ENCODE results near the gene LRIG3. TPM values are rescaled to one million over a fixed set of nuclear protein-coding genes. Genes with fewer than 3 reads are reported as not detected.

The LRIG3 gene
- total RNA-seq, 2 donors from 2014 or later: 25.2 to 31.7 TPM

GRCh38 chr12:58883576-58884334, 36.5 kb downstream of the LRIG3 start:
- intact Hi-C loops (cut with DNase I): no loop called here

GRCh38 chr12:58882826-58883225, 37.5 kb downstream of the LRIG3 start:
- no peaks in the 10 kb centered on the region for H3K9me3 ChIP-seq
- H3K27me3 ChIP-seq (replicated peaks; ENCODE audit: insufficient read depth): no peaks in the 10 kb centered on the region
- no peaks in the 10 kb centered on the region for H3K4me1 ChIP-seq (replicated peaks)
- H3K4me3 ChIP-seq: no peak overlapping the region
- no peak overlapping the region for H3K27ac ChIP-seq
- intact Hi-C loops (cut with DNase I): no loop called here
- H3K36me3 ChIP-seq: peaks cover 0 to 4% of the 10 kb centered on the region in 2 donors
- no peak for DNase-seq (ENCODE audit: low spot score)
- TF ChIP-seq POLR2AphosphoS5 (IDR thresholded peaks at IDR 0.05): no peak
- no peak for TF ChIP-seq POLR2A (IDR thresholded peaks at IDR 0.05)
- no peak for TF ChIP-seq CTCF (IDR thresholded peaks at IDR 0.05)
- WGBS: 96% methylated on average over 2 of the region's 2 CpGs

More at GRCh38 chr12:58883576-58884334, 36.5 kb downstream of the LRIG3 start:
- H3K27me3 ChIP-seq (replicated peaks; ENCODE audit: insufficient read depth): no peaks in the 10 kb centered on the region
- 55% methylated on average over 3 of the region's 3 CpGs for WGBS
- H3K9me3 ChIP-seq: no peaks in the 10 kb centered on the region
- peaks cover 0 to 4% of the 10 kb centered on the region in 2 donors for H3K36me3 ChIP-seq
- no peaks in the 10 kb centered on the region for H3K4me1 ChIP-seq (replicated peaks)
- H3K4me3 ChIP-seq: no peak overlapping the region
- DNase-seq (ENCODE audit: low spot score): no peak
- no peak overlapping the region for H3K27ac ChIP-seq
- TF ChIP-seq POLR2A (IDR thresholded peaks at IDR 0.05): no peak
- TF ChIP-seq CTCF (IDR thresholded peaks at IDR 0.05): no peak
- no peak for TF ChIP-seq POLR2AphosphoS5 (IDR thresholded peaks at IDR 0.05)

- H3K27me3 ChIP-seq (replicated peaks; ENCODE audit: insufficient read depth): no peaks in the 10 kb centered on the region
- H3K36me3 ChIP-seq: peaks cover 0 to 4% of the 10 kb centered on the region in 2 donors
- WGBS: 78% methylated on average over 4 of the region's 4 CpGs
- TF ChIP-seq POLR2AphosphoS5 (IDR thresholded peaks at IDR 0.05) (no peak), CTCF (IDR thresholded peaks at IDR 0.05) (no peak), POLR2A (IDR thresholded peaks at IDR 0.05) (no peak)
- no peaks in the 10 kb centered on the region for H3K9me3 ChIP-seq
- no peak for DNase-seq (ENCODE audit: low spot score)
- H3K4me3 ChIP-seq: no peak overlapping the region
- H3K27ac ChIP-seq: no peak overlapping the region
- intact Hi-C loops (cut with DNase I): no loop called here
- H3K4me1 ChIP-seq (replicated peaks): no peaks in the 10 kb centered on the region
These were observed 38.5 kb downstream of the LRIG3 start for GRCh38 chr12:58881816-58882215.

GRCh38 chr12:58880639-58881038, 39.7 kb downstream of the LRIG3 start:
- no peak overlapping the region for H3K27ac ChIP-seq
- no peak for DNase-seq (ENCODE audit: low spot score)
- TF ChIP-seq POLR2A (IDR thresholded peaks at IDR 0.05): no peak
- no peak for TF ChIP-seq CTCF (IDR thresholded peaks at IDR 0.05)
- no peak for TF ChIP-seq POLR2AphosphoS5 (IDR thresholded peaks at IDR 0.05)
- H3K9me3 ChIP-seq: no peaks in the 10 kb centered on the region
- intact Hi-C loops (cut with DNase I): no loop called here
- no peak overlapping the region for H3K4me3 ChIP-seq
- no peaks in the 10 kb centered on the region for H3K27me3 ChIP-seq (replicated peaks; ENCODE audit: insufficient read depth)
- no peaks in the 10 kb centered on the region for H3K4me1 ChIP-seq (replicated peaks)
- peaks cover 0 to 4% of the 10 kb centered on the region in 2 donors for H3K36me3 ChIP-seq
- WGBS: 96% methylated on average over 7 of the region's 7 CpGs

GRCh38 chr12:58877243-58877743, 43.0 kb downstream of the LRIG3 start:
- peak; percentile 83 for DNase-seq (ENCODE audit: low spot score)
- Histone ChIP-seq H3K4me1 (replicated peaks) (no peaks in the 10 kb centered on the region), H3K36me3 (peaks cover 0 to 4% of the 10 kb centered on the region in 2 donors), H3K4me3 (no peak overlapping the region), H3K27me3 (replicated peaks; ENCODE audit: insufficient read depth) (no peaks in the 10 kb centered on the region), H3K9me3 (no peaks in the 10 kb centered on the region), H3K27ac (no peak overlapping the region)
- intact Hi-C loops (cut with DNase I): no loop called here
- peak; percentile 87 for TF ChIP-seq POLR2AphosphoS5 (IDR thresholded peaks at IDR 0.05)
- no peak for TF ChIP-seq POLR2A (IDR thresholded peaks at IDR 0.05)
- TF ChIP-seq CTCF (IDR thresholded peaks at IDR 0.05): no peak
- 69% methylated on average over 15 of the region's 15 CpGs for WGBS

Measured in prostate gland (tissue), 2 donors.